NCI-H128 (cell line): ENCODE data around the gene CHN2.

Experiments used
- DNase-seq: peaks from one replicate; lab custom pipeline; 2025; ENCODE audit not compliant: unreplicated experiment; lab: John Stamatoyannopoulos, UW

The CHN2 gene

GRCh38 chr7:29306319-29306991 is 111.9 kb downstream of the CHN2 start:
- DNase-seq = no peak

DNA sequence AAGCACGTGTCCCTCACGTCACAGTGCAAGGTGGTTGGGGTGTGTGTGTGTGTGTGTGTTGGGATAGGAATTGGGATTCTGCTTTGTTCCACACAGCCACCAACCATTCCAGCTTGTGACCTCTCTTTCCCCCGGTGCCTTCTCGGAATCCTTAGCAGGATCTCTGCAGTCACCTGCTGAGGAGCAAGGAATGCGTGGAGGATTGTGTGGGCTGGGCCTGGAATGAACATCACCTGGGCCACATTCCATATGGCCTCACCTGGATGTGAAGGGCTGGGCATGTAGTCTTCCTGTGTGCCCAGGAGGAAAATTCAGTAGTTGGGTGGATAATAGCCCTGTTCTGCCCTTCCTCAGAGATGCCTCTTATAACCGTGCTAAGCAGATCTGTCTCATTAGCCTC is 113.8 kb downstream of the CHN2 start:
- DNase-seq = no peak

DNA sequence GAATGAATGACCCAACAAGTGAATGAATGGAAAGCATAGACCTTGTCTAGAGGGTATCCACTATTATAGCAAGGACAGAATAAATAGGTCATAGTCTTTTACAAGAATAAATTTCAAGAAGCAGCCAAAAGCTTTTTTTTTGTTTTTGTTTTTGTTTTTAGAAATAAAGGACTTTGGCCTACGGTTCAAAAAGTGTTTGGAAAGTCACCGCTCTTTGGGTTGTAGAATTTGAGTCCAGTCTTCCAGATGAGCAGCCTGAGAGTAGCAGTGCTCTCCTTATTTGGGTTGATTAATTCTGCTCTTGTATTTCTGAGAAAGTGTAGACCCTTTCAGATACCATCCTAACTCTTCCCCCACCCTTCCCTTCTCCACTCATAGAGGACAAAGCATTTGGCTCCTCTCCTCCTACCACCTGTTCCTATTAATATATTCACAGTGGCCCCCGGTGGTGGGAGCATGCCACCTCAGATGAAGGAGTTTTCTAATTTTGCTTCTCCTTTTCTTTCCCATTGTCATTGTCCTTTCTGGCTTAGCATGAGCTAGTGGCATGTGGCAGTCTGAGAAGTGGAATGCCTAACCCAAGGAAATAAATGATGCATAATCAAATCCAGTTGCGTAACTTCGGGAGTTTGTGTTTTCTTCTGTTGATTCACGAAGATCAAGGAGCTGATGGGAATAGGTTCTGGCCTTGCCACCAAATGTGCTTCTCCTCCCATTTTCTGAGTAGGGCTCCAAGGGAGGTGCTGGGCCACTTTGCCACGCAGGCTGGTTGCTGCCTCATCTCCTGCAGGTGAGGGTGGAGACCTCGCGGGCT is 114.7 kb downstream of the CHN2 start:
- DNase-seq = no peak

- no peak for DNase-seq
Observed at GRCh38 chr7:29310625-29311024, 116.0 kb downstream of the CHN2 start.

- DNase-seq = no peak
Observed at GRCh38 chr7:29311314-29311713, 116.7 kb downstream of the CHN2 start.

DNA sequence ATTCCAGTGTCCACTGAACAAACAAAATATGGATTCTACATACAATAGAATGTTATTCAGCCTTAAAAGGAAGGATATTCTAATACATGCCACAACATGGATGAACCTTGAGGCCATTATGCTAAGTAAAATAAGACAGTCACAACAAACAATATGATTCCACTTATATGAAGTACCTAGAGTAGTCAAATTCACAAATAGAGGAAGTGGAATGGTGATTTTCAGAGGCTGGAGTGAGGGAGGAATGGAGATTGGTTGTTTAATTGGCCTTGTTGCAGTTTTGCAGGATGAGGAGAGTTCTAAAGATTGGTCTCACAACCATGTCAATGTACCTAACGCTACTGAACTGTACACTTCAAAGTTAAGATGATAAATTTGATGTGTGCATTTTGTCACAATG is 119.6 kb downstream of the CHN2 start:
- DNase-seq = no peak

DNA sequence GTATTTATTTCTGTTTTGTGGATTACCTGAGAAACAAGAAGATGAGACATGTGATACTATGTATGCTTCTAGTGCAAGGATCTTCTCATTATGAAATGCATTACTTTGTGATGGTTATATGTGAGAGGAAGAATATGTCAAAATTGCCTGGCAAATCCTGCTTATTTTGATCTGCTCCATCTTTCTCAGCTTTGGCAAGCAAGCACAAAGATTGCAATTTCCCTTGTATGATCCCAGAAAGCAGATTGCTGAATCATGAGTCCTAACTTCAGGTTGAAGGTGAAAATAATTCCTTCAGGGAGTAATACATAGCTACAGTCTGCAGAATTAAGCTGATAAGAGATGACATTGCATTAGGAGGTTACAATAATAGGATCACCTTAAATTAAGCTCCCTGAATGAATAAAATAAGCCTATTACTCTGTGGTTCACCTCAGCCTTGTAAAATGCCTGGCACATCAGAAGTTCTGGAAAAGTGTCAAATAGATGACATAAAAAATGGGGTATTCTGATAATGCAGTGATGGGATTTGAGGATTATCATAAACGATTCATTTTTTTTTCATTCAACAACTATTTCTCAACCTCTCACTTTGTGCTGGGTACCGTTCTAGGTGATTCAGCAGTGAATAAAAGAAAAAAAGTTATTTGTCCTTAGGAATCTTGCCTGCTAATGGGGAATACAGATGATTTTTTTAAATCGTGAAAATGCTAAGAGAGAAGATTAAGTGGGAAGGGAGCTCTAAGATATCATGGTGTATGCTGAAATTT is 120.7 kb downstream of the CHN2 start:
- no peak for DNase-seq

DNA sequence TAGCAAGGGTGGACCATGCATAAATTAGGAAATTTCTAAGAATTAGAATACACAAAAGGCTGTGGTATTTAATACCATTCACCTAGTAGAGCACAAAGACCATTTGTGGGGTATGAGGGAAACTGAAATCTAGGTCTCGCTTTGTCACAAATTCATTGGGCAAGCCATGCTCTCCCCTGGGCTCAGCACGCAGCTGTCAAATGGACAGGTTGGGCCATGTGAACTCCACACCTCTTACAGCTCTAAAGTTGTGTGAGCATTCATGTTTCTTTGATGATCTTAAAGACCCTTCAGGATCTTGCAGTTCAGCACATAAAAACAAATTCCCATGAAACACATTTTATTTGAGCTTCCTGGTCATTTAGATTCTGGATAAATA is 121.3 kb downstream of the CHN2 start:
- no peak for DNase-seq

DNA sequence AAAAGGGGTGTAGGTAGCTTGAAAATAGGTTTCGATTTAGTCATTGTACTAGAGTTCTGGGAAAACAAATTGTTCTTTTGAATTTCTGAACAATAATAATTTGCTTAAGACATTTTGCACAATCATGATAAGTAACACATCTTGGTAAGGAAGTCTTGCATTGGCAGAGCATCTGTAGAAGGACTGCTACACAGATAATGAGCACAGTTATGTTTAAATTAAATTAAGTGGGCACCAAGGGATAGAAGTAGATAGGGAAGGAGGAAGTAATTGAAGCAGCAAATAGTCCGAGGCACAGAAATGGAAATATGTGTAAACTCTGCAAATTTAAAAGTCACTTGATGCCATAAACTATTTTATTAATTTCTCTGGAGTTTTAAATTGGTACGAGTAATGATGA is 122.4 kb downstream of the CHN2 start:
- no peak for DNase-seq

GRCh38 chr7:29318853-29319718 is 124.5 kb downstream of the CHN2 start:
- DNase-seq = no peak

- no peak for DNase-seq
Observed at GRCh38 chr7:29319719-29320521, 125.3 kb downstream of the CHN2 start.

DNA sequence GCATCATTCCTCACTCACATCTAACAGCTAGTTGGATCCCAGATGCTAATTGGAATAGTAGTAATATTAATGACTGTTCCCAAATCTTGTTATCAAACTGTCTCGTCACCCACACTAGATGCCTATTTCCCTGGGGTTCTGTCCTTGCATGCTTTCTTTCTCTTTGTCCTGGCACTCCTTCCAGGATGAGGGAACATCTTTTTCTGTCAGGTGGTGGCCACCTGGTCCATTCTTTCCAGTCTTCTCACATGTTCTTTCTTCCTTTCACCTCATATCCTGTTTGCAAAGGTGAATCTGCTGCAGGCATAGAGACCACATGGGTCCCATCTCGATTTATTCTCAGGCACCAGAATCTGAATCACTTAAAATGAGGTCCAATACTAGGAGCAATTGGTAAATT is 126.0 kb downstream of the CHN2 start:
- DNase-seq = no peak

- no peak for DNase-seq
Observed at GRCh38 chr7:29322023-29322712, 127.6 kb downstream of the CHN2 start.

- no peak for DNase-seq
Observed at GRCh38 chr7:29325476-29325875, 130.9 kb downstream of the CHN2 start.

DNA sequence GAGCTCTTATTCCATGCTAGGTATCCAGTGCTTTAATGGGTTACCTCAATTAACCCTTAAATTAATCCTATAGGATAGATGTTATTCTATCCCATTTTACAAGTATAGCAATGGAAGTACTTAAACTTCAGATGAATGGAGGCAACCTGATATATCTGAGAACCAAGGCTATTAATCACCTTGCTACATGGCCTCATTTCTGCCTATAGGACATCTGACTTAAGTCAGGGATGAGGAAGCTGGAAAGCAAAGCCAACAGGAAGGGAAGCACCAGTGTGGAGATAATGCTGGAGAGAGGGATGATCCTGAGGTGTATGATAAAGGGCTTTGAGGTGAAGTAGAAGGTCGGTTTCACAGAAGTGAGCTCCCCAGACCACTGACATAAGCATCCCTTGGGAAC is 132.3 kb downstream of the CHN2 start:
- DNase-seq = no peak

DNA sequence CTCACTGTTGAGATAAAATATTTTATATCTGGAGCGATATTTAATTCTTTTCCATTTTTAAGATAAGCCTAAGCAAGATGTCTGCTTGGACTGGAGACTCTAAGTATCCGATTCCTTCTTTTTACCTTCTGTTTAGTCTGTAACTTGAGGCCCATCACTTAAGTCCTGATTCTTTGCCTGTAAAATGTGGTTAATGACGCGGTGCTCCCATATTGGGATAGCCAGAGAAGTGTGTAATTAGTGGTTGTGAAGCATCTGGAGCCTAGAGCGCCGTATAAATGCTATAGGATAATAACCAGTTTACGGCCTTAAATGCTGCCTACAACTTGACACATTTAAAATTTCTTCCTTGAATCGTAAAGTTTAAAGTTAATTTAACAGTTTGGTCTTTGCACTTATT is 132.9 kb downstream of the CHN2 start:
- no peak for DNase-seq

GRCh38 chr7:29328045-29328444 is 133.5 kb downstream of the CHN2 start:
- DNase-seq = no peak

- no peak for DNase-seq
Observed at GRCh38 chr7:29328811-29329210, 134.2 kb downstream of the CHN2 start.

- no peak for DNase-seq
Observed at GRCh38 chr7:29329686-29330085, 135.1 kb downstream of the CHN2 start.

DNA sequence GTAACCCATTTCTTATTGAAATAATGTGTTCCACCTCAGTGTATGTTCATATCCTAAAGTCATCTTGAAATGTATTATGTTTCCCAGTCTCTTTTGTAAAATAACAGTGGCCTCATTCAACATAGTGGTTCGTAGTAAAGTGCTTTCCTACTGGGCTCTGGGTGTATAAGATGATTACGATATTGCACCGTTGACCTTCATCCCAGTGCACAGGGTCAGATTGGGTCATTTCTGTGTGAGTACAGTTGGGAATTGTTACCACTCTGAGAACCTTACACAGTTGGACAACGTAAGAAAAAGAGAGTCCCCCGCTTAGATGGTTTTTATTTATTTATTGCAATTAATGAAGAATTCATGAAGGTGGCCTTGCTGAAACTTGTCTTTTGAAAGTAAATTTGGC is 135.6 kb downstream of the CHN2 start:
- no peak for DNase-seq
